Gastrocnemius medialis (tissue), 4 donors: ENCODE measurements around the gene MAP7D2. TPM values are rescaled to one million over a fixed set of nuclear protein-coding genes. Genes with fewer than 3 reads are reported as not detected.

Experiments
- ATAC-seq, 2 donors: fragments of 150-250 bp; one replicate each; pipeline ENCODE4 v1.9.1; 2016
- DNase-seq, 2 donors: peaks; one replicate each; pipeline ENCODE4 v3.0.0-alpha.2; 2019
- H3K27ac ChIP-seq, 4 donors: fragments of 200-600 bp; sonication (generic); 1 replicate in 1 of 4; 2 replicates in 3 of 4; pipeline ENCODE4 v1.5.1; 2016 to 2018; ENCODE audit warnings: mild to moderate bottlenecking in 2 of 4, moderate library complexity in 1 of 4
- H3K27me3 ChIP-seq, 3 donors: fragments of 200-600 bp; sonication (generic) in 2 of 3; 1 replicate in 1 of 3; 2 replicates in 2 of 3; pipeline versions ENCODE4 v1.5.1 to v1.6.0; 2016 to 2019; ENCODE audit warnings: mild to moderate bottlenecking in 1 of 3, moderate library complexity in 1 of 3
- H3K36me3 ChIP-seq, 2 donors: fragments of 200-600 bp; sonication (generic) in 1 of 2; one replicate each; pipeline ENCODE4 v1.5.1; 2017 to 2018
- H3K4me1 ChIP-seq, 2 donors: fragments of 200-600 bp; sonication (generic) in 1 of 2; one replicate each; pipeline ENCODE4 v1.5.1; 2016 to 2017; ENCODE audit warnings: mild to moderate bottlenecking in 2 of 2
- H3K4me3 ChIP-seq, 4 donors: fragments of 200-600 bp; sonication (generic) in 3 of 4; 1 replicate in 1 of 4; 2 replicates in 3 of 4; pipeline ENCODE4 v1.5.1; 2016 to 2019; ENCODE audit warnings: mild to moderate bottlenecking in 2 of 4
- H3K9me3 ChIP-seq, 3 donors: fragments of 200-600 bp; sonication (generic) in 2 of 3; 1 replicate in 1 of 3; 2 replicates in 2 of 3; pipeline ENCODE4 v1.5.1; 2016 to 2019
- POLR2A ChIP-seq, 2 donors: fragments of 450-650 bp; IDR thresholded peaks; one replicate each; pipeline ENCODE4 v1.6.1; 2017; ENCODE audit warnings: antibody characterized with exemption in 2 of 2, mild to moderate bottlenecking in 2 of 2, moderate library complexity in 2 of 2
- in situ Hi-C, 4 donors: fragments of 200-750 bp; cut with MboI; loops; one replicate each; pipeline versions ENCODE4 v1.15.0 to v1.8.0; 2017; ENCODE audit warnings: low sequenced_read_pairs in 4 of 4
- intact Hi-C: fragments of 100-400 bp; cut with DNase I; formaldehyde crosslinking; loops from one replicate; pipeline ENCODE4 v1.15.1; 2023; ENCODE audit warnings: low total_unique reads
- total RNA-seq, 4 donors: library from RNA; depleted of rRNA; stranded (reverse); fragments of >200 nt; gene quantifications; one replicate each; pipeline versions ENCODE4 v1.1.0 to v1.2.3, GENCODE V29; 2016
- TF ChIP-seq, protein P1 (sequence below), 5 experiments: fragments of 450-650 bp in 3 of 5; fragments of 200-600 bp in 2 of 5; sonication (generic) in 2 of 5; IDR thresholded peaks in 4 of 5; conservative IDR thresholded peaks in 1 of 5; 1 replicate in 4 of 5; 2 replicates in 1 of 5; pipeline ENCODE4 v1.5.1; 2016 to 2019; ENCODE audit warnings: antibody characterized with exemption in 5 of 5, mild to moderate bottlenecking in 3 of 5, moderate library complexity in 3 of 5

MAP7D2 gene
- total RNA-seq, 4 donors from 2014 or later, result 0.13 to 0.51 (median 0.47) TPM; not detected in 1

GRCh38 chrX:19991350-19991718 lies 125.4 kb downstream of the MAP7D2 start:
- H3K9me3 ChIP-seq, result no peaks in the 10 kb centered on the region
- no peak for DNase-seq
- H3K27ac ChIP-seq, result peak overlapping the region; percentile 43 to 82 (median 78)
- peaks cover 0 to 3% (median 0%) of the 10 kb centered on the region in 3 donors for H3K27me3 ChIP-seq
- H3K36me3 ChIP-seq, result no peaks in the 10 kb centered on the region
- peaks cover 0 to 11% of the 10 kb centered on the region in 2 donors for H3K4me1 ChIP-seq
- in situ Hi-C loops (no loop called here), intact Hi-C loops (loop anchor here (1.0 kb wide), 1 partner anchor 86 kb away; no protein-coding TSS in a partner anchor)
- TF ChIP-seq POLR2A (IDR thresholded peaks at IDR 0.05), result no peak
- TF ChIP-seq, protein P1, sequence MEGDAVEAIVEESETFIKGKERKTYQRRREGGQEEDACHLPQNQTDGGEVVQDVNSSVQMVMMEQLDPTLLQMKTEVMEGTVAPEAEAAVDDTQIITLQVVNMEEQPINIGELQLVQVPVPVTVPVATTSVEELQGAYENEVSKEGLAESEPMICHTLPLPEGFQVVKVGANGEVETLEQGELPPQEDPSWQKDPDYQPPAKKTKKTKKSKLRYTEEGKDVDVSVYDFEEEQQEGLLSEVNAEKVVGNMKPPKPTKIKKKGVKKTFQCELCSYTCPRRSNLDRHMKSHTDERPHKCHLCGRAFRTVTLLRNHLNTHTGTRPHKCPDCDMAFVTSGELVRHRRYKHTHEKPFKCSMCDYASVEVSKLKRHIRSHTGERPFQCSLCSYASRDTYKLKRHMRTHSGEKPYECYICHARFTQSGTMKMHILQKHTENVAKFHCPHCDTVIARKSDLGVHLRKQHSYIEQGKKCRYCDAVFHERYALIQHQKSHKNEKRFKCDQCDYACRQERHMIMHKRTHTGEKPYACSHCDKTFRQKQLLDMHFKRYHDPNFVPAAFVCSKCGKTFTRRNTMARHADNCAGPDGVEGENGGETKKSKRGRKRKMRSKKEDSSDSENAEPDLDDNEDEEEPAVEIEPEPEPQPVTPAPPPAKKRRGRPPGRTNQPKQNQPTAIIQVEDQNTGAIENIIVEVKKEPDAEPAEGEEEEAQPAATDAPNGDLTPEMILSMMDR (IDR thresholded peaks at IDR 0.05 in 4 of 5, conservative IDR thresholded peaks at IDR 0.05 in 1 of 5), result peak in 1 of 5 experiments; percentile 5
- peak overlapping the region; percentile 38 to 84 (median 46) for H3K4me3 ChIP-seq
- ATAC-seq, result peak in 1 of 2 donors; percentile 30

GRCh38 chrX:19990556-19991349 lies 126.0 kb downstream of the MAP7D2 start, which contains the start of gene BCLAF3:
Gene BCLAF3 (minus strand): TSS chrX:19991061. CDS start chrX:19970264, 20,797 bp downstream.
- no peaks in the 10 kb centered on the region for H3K36me3 ChIP-seq
- intact Hi-C loops (loop anchor here (1.0 kb wide), 1 partner anchor 85 kb away; no protein-coding TSS in a partner anchor), in situ Hi-C loops (no loop called here)
- TF ChIP-seq POLR2A (IDR thresholded peaks at IDR 0.05), result peak in 1 of 2 donors; percentile 20
- TF ChIP-seq, protein P1 (IDR thresholded peaks at IDR 0.05 in 4 of 5, conservative IDR thresholded peaks at IDR 0.05 in 1 of 5), result peak; percentile 56 to 84 (median 80)
- ATAC-seq, result peak; percentile 87 to 88
- peak within 1 kb of the TSS; percentile 79 to 83 (median 81) for H3K27ac ChIP-seq
- peak within 1 kb of the TSS; percentile 69 to 84 (median 74) for H3K4me3 ChIP-seq
- peak; percentile 73 to 83 for DNase-seq
- H3K27me3 ChIP-seq, result no peaks in the 10 kb centered on the region
- H3K9me3 ChIP-seq, result no peaks in the 10 kb centered on the region
- peaks cover 0 to 11% of the 10 kb centered on the region in 2 donors for H3K4me1 ChIP-seq

GRCh38 chrX:19990151-19990555 lies 126.6 kb downstream of the MAP7D2 start:
- no peak for TF ChIP-seq POLR2A (IDR thresholded peaks at IDR 0.05)
- TF ChIP-seq, protein P1 (IDR thresholded peaks at IDR 0.05 in 4 of 5, conservative IDR thresholded peaks at IDR 0.05 in 1 of 5), result no peak
- intact Hi-C loops (no loop called here), in situ Hi-C loops (no loop called here)
- Histone ChIP-seq H3K27ac (peak overlapping the region; percentile 79 to 83 (median 81)), H3K36me3 (no peaks in the 10 kb centered on the region), H3K4me3 (peak overlapping the region; percentile 69 to 84 (median 74)), H3K4me1 (peaks cover 0 to 11% of the 10 kb centered on the region in 2 donors), H3K27me3 (no peaks in the 10 kb centered on the region), H3K9me3 (no peaks in the 10 kb centered on the region)
- DNase-seq (no peak), ATAC-seq (peak in 1 of 2 donors; percentile 21)

DNA sequence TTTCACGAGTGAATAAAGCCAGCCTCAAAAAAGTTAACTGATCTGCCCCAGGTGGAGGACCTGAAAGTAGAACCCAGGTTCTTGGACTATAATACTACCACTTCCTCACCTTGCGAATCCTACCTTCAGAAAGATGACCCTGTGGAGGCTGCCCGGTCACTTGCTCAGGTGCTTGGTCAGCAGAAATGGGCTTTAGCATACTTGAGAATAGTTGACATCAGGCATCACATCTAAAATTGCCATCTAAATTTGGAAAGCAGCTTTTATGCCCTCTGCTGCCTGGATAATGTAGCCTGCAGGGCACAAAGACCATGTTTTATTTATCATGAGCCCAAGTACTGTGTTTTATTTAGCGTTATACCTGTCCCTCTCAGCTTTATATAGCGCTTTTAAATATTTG lies 128.9 kb downstream of the MAP7D2 start:
- Histone ChIP-seq H3K4me3 (no peak overlapping the region), H3K9me3 (no peaks in the 10 kb centered on the region), H3K36me3 (no peaks in the 10 kb centered on the region), H3K4me1 (peaks cover 0 to 11% of the 10 kb centered on the region in 2 donors), H3K27me3 (no peaks in the 10 kb centered on the region), H3K27ac (peak overlapping the region; percentile 34 to 67 (median 44))
- TF ChIP-seq POLR2A (IDR thresholded peaks at IDR 0.05), result no peak
- TF ChIP-seq, protein P1 (IDR thresholded peaks at IDR 0.05 in 4 of 5, conservative IDR thresholded peaks at IDR 0.05 in 1 of 5), result no peak
- in situ Hi-C loops, result no loop called here
- DNase-seq (peak in 1 of 2 donors; percentile 14), ATAC-seq (peak; percentile 22 to 46)
- intact Hi-C loops, result no loop called here
